Measurements from ENCODE around the gene NRCAM.
"Not testable (repeated sequence)": the region's sequence is repeated elsewhere in the genome, so short reads cannot be mapped to it uniquely, and the experiment has no call there.

NRCAM gene

GRCh38 chr7:108266035-108266434 is 190.2 kb downstream of the NRCAM start:
- Histone ChIP-seq H3K36me3 (ENCODE audit: control insufficient read depth, insufficient read depth, low read length) (no peaks in the 10 kb centered on the region), H2BK120ac (ENCODE audit: low read depth, low read length) (no peak overlapping the region), H3K9ac (ENCODE audit: low read length) (no peak overlapping the region), H3K79me1 (ENCODE audit: low read length) (no peaks in the 10 kb centered on the region), H2BK5ac (ENCODE audit: low read length) (no peak overlapping the region), H2BK15ac (replicated peaks; ENCODE audit: low read depth) (no peak overlapping the region), H3K27ac (ENCODE audit: low read depth, low read length) (no peak overlapping the region), H3K27me3 (ENCODE audit: insufficient read depth, low read length, poor library complexity) (no peaks in the 10 kb centered on the region), H3K4me3 (ENCODE audit: low read length) (no peak overlapping the region), H3K18ac (ENCODE audit: low read length) (no peak overlapping the region), H4K8ac (ENCODE audit: low read depth, low read length) (no peak overlapping the region), H3K56ac (ENCODE audit: low read length) (no peak overlapping the region), H2AK5ac (ENCODE audit: low read length) (no peak overlapping the region), H3K79me2 (ENCODE audit: control insufficient read depth, insufficient read depth, low read length) (no peaks in the 10 kb centered on the region), H3K4me1 (ENCODE audit: control insufficient read depth, low read depth, low read length) (no peaks in the 10 kb centered on the region), H3K23ac (ENCODE audit: low read length) (no peak overlapping the region), H3K4me2 (ENCODE audit: low read length) (no peak overlapping the region), H3K4ac (ENCODE audit: low read depth, low read length) (no peak overlapping the region), H4K5ac (ENCODE audit: low read length) (no peak overlapping the region)
- no peak for DNase-seq

- Histone ChIP-seq H2BK5ac (ENCODE audit: low read length) (no peak overlapping the region), H4K5ac (ENCODE audit: low read length) (no peak overlapping the region), H3K79me1 (ENCODE audit: low read length) (no peaks in the 10 kb centered on the region), H2BK120ac (ENCODE audit: low read depth, low read length) (no peak overlapping the region), H3K4me2 (ENCODE audit: low read length) (no peak overlapping the region), H3K79me2 (ENCODE audit: control insufficient read depth, insufficient read depth, low read length) (no peaks in the 10 kb centered on the region), H3K36me3 (ENCODE audit: control insufficient read depth, insufficient read depth, low read length) (no peaks in the 10 kb centered on the region), H2AK5ac (ENCODE audit: low read length) (no peak overlapping the region), H3K56ac (ENCODE audit: low read length) (no peak overlapping the region), H3K4me3 (ENCODE audit: low read length) (no peak overlapping the region), H3K4me1 (ENCODE audit: control insufficient read depth, low read depth, low read length) (no peaks in the 10 kb centered on the region), H4K8ac (ENCODE audit: low read depth, low read length) (no peak overlapping the region), H3K27me3 (ENCODE audit: insufficient read depth, low read length, poor library complexity) (no peaks in the 10 kb centered on the region), H3K9ac (ENCODE audit: low read length) (no peak overlapping the region), H3K27ac (ENCODE audit: low read depth, low read length) (no peak overlapping the region), H3K4ac (ENCODE audit: low read depth, low read length) (no peak overlapping the region), H3K18ac (ENCODE audit: low read length) (no peak overlapping the region), H3K23ac (ENCODE audit: low read length) (no peak overlapping the region), H2BK15ac (replicated peaks; ENCODE audit: low read depth) (no peak overlapping the region)
- DNase-seq = no peak
- WGBS (ENCODE audit: extremely low coverage, insufficient coverage, low lambda C conversion rate) = no CpG with 5 or more reads among the region's 3 CpGs
Observed at GRCh38 chr7:108265007-108265406, 191.2 kb downstream of the NRCAM start.

- no peaks in the 10 kb centered on the region for H3K79me2 ChIP-seq (ENCODE audit: control insufficient read depth, insufficient read depth, low read length)
- no peak overlapping the region for H3K4ac ChIP-seq (ENCODE audit: low read depth, low read length)
- H3K23ac ChIP-seq (ENCODE audit: low read length) = no peak overlapping the region
- H2BK15ac ChIP-seq (replicated peaks; ENCODE audit: low read depth) = no peak overlapping the region
- H3K79me1 ChIP-seq (ENCODE audit: low read length) = no peaks in the 10 kb centered on the region
- DNase-seq = no peak
- no peaks in the 10 kb centered on the region for H3K4me1 ChIP-seq (ENCODE audit: control insufficient read depth, low read depth, low read length)
- no peak overlapping the region for H3K18ac ChIP-seq (ENCODE audit: low read length)
- no peak overlapping the region for H3K9ac ChIP-seq (ENCODE audit: low read length)
- WGBS (ENCODE audit: extremely low coverage, insufficient coverage, low lambda C conversion rate) = no CpG with 5 or more reads among the region's 3 CpGs
- H3K27ac ChIP-seq (ENCODE audit: low read depth, low read length) = no peak overlapping the region
- H3K4me2 ChIP-seq (ENCODE audit: low read length) = no peak overlapping the region
- no peak overlapping the region for H3K4me3 ChIP-seq (ENCODE audit: low read length)
- H3K56ac ChIP-seq (ENCODE audit: low read length) = no peak overlapping the region
- no peaks in the 10 kb centered on the region for H3K36me3 ChIP-seq (ENCODE audit: control insufficient read depth, insufficient read depth, low read length)
- no peaks in the 10 kb centered on the region for H3K27me3 ChIP-seq (ENCODE audit: insufficient read depth, low read length, poor library complexity)
- no peak overlapping the region for H4K8ac ChIP-seq (ENCODE audit: low read depth, low read length)
- H4K5ac ChIP-seq (ENCODE audit: low read length) = no peak overlapping the region
- H2BK5ac ChIP-seq (ENCODE audit: low read length) = no peak overlapping the region
- H2BK120ac ChIP-seq (ENCODE audit: low read depth, low read length) = no peak overlapping the region
- H2AK5ac ChIP-seq (ENCODE audit: low read length) = no peak overlapping the region
Observed at GRCh38 chr7:108263425-108263824, 192.8 kb downstream of the NRCAM start.

- Histone ChIP-seq H3K4me2 (ENCODE audit: low read length) (no peak overlapping the region), H3K23ac (ENCODE audit: low read length) (no peak overlapping the region), H3K9ac (ENCODE audit: low read length) (no peak overlapping the region), H2BK15ac (replicated peaks; ENCODE audit: low read depth) (no peak overlapping the region), H3K79me1 (ENCODE audit: low read length) (no peaks in the 10 kb centered on the region), H2BK5ac (ENCODE audit: low read length) (no peak overlapping the region), H3K27me3 (ENCODE audit: insufficient read depth, low read length, poor library complexity) (no peaks in the 10 kb centered on the region), H3K36me3 (ENCODE audit: control insufficient read depth, insufficient read depth, low read length) (no peaks in the 10 kb centered on the region), H4K5ac (ENCODE audit: low read length) (no peak overlapping the region), H3K27ac (ENCODE audit: low read depth, low read length) (no peak overlapping the region), H4K8ac (ENCODE audit: low read depth, low read length) (no peak overlapping the region), H2AK5ac (ENCODE audit: low read length) (no peak overlapping the region), H3K4me3 (ENCODE audit: low read length) (no peak overlapping the region), H3K56ac (ENCODE audit: low read length) (no peak overlapping the region), H3K18ac (ENCODE audit: low read length) (no peak overlapping the region), H2BK120ac (ENCODE audit: low read depth, low read length) (no peak overlapping the region), H3K4ac (ENCODE audit: low read depth, low read length) (no peak overlapping the region), H3K79me2 (ENCODE audit: control insufficient read depth, insufficient read depth, low read length) (no peaks in the 10 kb centered on the region), H3K4me1 (ENCODE audit: control insufficient read depth, low read depth, low read length) (no peaks in the 10 kb centered on the region)
- no CpG with 5 or more reads among the region's 1 CpG for WGBS (ENCODE audit: extremely low coverage, insufficient coverage, low lambda C conversion rate)
- DNase-seq = no peak
Observed at GRCh38 chr7:108261560-108262255, 194.5 kb downstream of the NRCAM start.

GRCh38 chr7:108259447-108259846 is 196.8 kb downstream of the NRCAM start:
- H3K56ac ChIP-seq (ENCODE audit: low read length); H3K79me1 ChIP-seq (ENCODE audit: low read length); H3K79me2 ChIP-seq (ENCODE audit: control insufficient read depth, insufficient read depth, low read length); H3K18ac ChIP-seq (ENCODE audit: low read length); H3K27me3 ChIP-seq (ENCODE audit: insufficient read depth, low read length, poor library complexity); H3K36me3 ChIP-seq (ENCODE audit: control insufficient read depth, insufficient read depth, low read length); H3K4me2 ChIP-seq (ENCODE audit: low read length); H2BK120ac ChIP-seq (ENCODE audit: low read depth, low read length); DNase-seq; H3K9ac ChIP-seq (ENCODE audit: low read length); H2AK5ac ChIP-seq (ENCODE audit: low read length); H4K8ac ChIP-seq (ENCODE audit: low read depth, low read length); H2BK15ac ChIP-seq (replicated peaks; ENCODE audit: low read depth); H3K4me3 ChIP-seq (ENCODE audit: low read length); H3K23ac ChIP-seq (ENCODE audit: low read length); H2BK5ac ChIP-seq (ENCODE audit: low read length); H3K4ac ChIP-seq (ENCODE audit: low read depth, low read length); H4K5ac ChIP-seq (ENCODE audit: low read length); H3K27ac ChIP-seq (ENCODE audit: low read depth, low read length); H3K4me1 ChIP-seq (ENCODE audit: control insufficient read depth, low read depth, low read length): not testable (repeated sequence)
- no CpG with 5 or more reads among the region's 3 CpGs for WGBS (ENCODE audit: extremely low coverage, insufficient coverage, low lambda C conversion rate)

GRCh38 chr7:108257954-108258353 is 198.3 kb downstream of the NRCAM start:
- no peak overlapping the region for H4K8ac ChIP-seq (ENCODE audit: low read depth, low read length)

More at GRCh38 chr7:108257954-108258353, 198.3 kb downstream of the NRCAM start:
- Histone ChIP-seq H4K5ac (ENCODE audit: low read length) (no peak overlapping the region), H3K4ac (ENCODE audit: low read depth, low read length) (no peak overlapping the region), H3K27me3 (ENCODE audit: insufficient read depth, low read length, poor library complexity) (no peaks in the 10 kb centered on the region), H2AK5ac (ENCODE audit: low read length) (no peak overlapping the region), H2BK15ac (replicated peaks; ENCODE audit: low read depth) (no peak overlapping the region), H3K56ac (ENCODE audit: low read length) (no peak overlapping the region), H3K79me2 (ENCODE audit: control insufficient read depth, insufficient read depth, low read length) (no peaks in the 10 kb centered on the region), H2BK5ac (ENCODE audit: low read length) (no peak overlapping the region), H3K4me2 (ENCODE audit: low read length) (no peak overlapping the region), H3K4me3 (ENCODE audit: low read length) (no peak overlapping the region), H3K4me1 (ENCODE audit: control insufficient read depth, low read depth, low read length) (no peaks in the 10 kb centered on the region), H3K79me1 (ENCODE audit: low read length) (no peaks in the 10 kb centered on the region), H3K18ac (ENCODE audit: low read length) (no peak overlapping the region), H2BK120ac (ENCODE audit: low read depth, low read length) (no peak overlapping the region), H3K27ac (ENCODE audit: low read depth, low read length) (no peak overlapping the region), H3K23ac (ENCODE audit: low read length) (no peak overlapping the region), H3K9ac (ENCODE audit: low read length) (no peak overlapping the region), H3K36me3 (ENCODE audit: control insufficient read depth, insufficient read depth, low read length) (no peaks in the 10 kb centered on the region)
- DNase-seq = no peak
- no CpG with 5 or more reads among the region's 4 CpGs for WGBS (ENCODE audit: extremely low coverage, insufficient coverage, low lambda C conversion rate)
